HG03039 (cell line): ENCODE measurements around the gene ATPAF1.

Experiments
- ATAC-seq: cut with Tn5 transposase; IDR thresholded peaks from one replicate; pipeline ENCODE4 v1.9.1; 2021; ENCODE audit warnings: mild to moderate bottlenecking, moderate library complexity; ENCODE audit not compliant: unreplicated experiment

The ATPAF1 gene

DNA sequence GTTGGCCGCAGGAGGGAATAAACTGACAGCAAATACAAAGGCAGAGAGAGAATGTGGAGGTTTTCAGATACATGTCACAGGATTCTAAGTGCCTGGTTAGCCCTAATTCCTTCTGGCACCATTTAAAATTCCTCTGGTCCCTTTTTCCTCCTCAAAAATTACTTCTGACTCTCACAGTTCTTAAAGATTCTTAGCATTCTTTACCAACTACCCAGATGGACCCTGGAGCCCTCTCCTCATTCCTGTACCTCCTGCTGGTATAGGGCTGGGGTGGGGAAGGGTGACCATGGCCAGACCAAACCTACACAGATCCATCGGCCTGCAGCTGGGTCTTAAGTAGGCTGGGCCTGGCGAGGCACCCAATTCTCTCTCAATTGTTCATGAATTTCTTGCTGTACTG lies 71.3 kb downstream of the ATPAF1 start:
- ATAC-seq = no peak

DNA sequence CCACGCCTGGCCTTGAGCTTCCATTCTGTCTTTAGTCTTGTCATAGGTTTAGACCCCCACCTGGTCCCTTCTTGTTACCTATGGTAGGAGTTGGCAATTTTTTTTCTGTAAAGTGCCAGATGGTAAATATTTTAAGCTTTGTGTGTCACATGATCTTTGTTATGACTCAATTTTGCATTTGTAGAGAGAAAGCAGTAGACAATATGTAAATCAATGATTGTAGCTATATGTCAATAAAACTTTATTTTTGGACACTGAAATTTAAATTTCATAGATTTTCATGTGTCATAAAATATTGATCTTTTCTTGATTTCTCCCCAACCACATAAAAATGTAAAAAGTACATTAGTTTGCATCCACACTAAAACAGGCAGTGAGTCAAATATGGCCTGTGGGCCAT lies 72.1 kb downstream of the ATPAF1 start:
- no peak for ATAC-seq

DNA sequence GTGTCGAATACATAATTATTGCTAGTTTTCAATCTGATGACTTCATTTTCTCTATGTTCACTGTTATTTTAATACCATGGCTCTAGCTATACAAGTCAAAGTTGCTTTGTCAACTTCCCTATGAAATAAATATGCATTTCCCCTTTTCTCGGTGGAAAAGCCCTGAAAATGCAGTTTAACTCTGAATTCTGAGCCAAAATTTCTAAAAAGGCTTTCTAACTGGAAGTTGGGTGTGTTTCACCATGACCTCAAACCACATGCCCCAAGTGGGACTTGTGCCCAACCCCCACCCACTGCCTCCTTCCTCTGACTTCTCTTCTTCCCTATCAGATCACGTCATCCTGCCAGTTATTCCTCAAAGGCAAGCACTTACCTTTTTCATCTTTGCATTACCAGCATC lies 73.0 kb downstream of the ATPAF1 start:
- ATAC-seq = no peak

DNA sequence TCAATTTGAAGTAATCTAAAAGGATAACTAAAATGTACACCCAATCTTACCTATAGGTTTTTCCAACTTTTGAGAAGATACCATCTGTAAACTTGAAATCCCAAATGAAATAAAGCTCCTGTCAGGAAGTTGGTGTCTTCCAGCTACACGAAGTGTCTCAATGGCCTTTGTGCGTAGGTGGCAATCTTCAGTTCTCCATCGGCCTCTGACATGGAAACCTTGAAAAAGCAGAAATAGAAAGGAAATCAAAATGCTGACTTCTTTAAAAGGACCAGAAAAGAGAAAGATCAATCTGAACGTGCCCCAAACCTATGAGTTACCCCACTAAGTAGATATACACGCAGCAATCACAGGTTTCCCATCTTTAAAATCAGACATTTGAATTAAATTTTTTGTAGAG lies 74.1 kb downstream of the ATPAF1 start:
- ATAC-seq = no peak

DNA sequence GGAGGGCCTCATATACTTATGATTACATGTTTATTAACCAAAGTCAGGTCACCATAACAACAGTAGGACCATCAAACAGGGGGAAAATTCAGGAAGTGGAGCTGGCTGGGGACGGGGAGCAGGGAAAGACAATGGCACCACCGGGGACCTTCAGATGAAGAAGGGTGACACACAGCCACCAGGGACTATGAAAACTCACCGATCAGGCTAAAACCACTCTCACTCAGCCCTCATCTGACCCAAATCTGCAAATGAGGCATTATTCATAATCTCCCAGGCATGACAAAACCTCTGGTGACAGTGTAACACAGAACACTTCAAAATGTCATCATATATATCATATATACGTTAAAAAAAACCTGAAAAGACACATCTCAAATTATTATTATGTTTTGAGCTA lies 75.3 kb downstream of the ATPAF1 start:
- no peak for ATAC-seq

DNA sequence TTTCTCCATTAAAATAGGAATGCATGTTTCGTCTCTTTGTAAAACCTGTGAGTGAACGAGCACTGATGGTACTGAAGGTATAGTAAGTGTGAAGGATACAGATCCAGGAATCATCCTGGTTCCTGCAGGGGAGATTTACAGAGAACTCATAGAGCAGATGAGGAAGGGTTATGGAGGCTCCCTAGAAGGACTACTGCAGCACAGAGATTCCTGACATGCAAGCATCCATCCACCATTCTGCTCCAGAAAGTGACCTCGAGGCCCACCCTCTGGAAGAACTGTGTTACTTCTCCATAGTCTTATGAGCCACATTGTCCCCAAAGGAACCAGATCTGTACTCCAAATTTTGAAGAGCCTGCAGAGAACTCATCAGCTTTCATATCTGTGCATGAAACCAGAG lies 78.6 kb downstream of the ATPAF1 start:
- no peak for ATAC-seq

DNA sequence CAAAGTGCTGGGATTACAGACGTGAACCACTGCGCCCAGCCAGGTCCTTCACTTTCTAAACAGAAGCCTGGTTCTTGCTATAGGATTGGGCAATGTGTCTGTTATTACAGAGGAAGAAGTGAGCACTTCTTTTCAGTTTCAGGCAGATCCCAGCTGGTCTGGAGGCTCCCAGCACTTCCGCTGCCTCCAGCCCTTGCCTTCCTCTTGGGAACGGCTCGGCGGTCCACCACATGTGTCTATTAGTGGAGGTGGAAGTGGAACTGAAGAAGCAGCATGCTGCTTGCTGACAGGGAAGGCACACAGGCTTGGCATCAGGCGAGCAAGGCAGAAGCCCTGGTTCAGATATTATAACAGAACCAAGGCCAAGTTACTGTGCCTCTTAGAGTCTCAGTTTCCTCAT lies 81.1 kb downstream of the ATPAF1 start:
- no peak for ATAC-seq

DNA sequence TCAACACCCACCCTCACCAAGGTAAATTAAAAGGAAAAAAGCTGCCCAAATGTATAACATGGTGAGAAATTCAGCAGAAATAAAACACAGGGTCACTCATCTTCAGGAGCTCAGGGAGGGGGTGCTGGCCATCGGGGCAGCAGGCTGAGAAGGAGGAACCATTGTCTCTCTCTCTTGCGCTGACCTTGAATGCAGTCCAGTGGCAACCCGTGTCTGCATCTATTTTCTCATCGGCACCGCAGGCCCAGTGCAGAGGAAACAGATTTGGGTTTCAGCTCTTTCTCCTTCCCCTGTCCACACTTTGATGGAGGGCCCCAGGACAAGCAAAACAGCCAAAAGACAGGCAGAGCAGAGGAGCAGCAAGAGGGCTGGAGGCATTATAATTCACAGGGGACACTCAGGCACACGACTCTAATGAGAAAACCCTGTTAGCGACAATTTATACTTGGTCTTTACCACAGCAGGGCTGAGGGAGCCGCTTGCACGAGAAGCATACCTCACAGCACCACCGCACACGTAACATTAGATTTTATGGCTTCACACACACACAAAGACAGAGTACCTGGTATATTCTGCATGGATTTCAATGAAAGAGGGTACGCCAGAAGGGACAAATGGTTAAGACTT lies 82.7 kb downstream of the ATPAF1 start:
- ATAC-seq = no peak

DNA sequence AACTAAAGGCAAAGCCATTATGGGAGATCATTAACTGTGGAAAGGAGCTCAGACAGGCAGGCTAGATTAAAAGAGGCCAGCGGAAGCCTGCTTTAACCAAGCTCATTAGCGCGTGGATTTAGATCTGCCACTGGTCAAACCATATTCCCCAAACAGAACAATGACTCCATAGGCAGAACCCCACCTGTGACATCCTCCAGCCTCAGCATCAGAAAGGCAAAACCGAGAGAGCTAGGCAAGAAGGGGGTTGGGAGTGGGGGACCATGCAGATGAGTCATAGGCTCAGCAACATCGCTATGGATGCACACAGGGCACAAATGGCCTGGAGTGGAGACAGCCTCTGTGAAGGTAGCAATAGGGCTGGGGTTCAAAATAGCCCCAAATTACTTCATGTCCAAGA lies 84.7 kb downstream of the ATPAF1 start:
- no peak for ATAC-seq

DNA sequence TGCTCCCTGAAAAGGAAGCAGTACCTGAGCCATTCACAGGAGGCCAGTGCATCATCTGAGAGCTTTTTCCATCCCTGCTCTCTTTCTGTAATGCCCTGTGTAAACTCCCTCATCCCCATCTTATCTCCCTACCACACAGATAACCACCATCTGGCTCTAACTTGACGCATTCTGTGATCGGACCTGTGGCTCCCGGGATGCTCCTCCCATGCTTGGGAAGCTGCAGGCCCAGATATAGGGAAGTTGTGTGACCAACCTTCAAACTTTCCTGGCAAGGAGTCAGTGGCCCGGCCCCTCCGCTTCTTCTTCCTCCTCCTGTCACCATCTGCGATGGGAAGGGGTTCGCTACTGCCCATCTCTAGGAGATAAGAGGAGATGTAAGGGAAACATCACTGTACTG lies 85.2 kb downstream of the ATPAF1 start:
- ATAC-seq = no peak
